GM19043 (cell line): ENCODE results near the gene MARCHF9.
"Not testable (repeated sequence)": the region's sequence is repeated elsewhere in the genome, so short reads cannot be mapped to it uniquely, and the experiment has no call there.

Experiments
- ATAC-seq: cut with Tn5 transposase; IDR thresholded peaks from one replicate; pipeline ENCODE4 v1.9.1; 2021; ENCODE audit warnings: low read depth; ENCODE audit not compliant: unreplicated experiment

Gene MARCHF9

DNA sequence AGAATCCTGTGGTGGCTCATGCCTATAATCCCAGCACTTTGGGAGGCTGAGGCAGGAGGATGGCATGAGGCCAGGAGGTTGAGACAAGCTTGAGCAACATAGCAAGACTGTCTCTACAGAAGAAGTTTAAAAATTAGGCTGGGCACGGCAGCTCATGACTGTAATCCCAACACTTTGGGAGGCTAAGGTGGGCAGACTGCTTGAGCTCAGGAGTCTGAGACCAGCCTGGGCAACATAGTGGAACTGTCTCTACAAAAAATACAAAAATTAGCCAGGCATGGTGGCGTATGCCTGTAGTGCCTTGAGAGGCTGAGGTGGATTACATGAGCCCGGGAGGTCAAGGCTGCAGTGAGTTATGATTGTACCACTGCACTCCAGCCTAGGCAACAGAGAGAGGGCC is 13.0 kb downstream of the MARCHF9 start:
- no peak for ATAC-seq

GRCh38 chr12:57769594-57769993 is 14.7 kb downstream of the MARCHF9 start:
- no peak for ATAC-seq

GRCh38 chr12:57770734-57771133 is 15.8 kb downstream of the MARCHF9 start:
- no peak for ATAC-seq

GRCh38 chr12:57771236-57771872 is 16.5 kb downstream of the MARCHF9 start:
- ATAC-seq: peak; percentile 73

- ATAC-seq: peak; percentile 85
Measured at GRCh38 chr12:57771873-57772428, 17.0 kb downstream of the MARCHF9 start, which contains the start of gene METTL1. Gene METTL1, minus strand, starts transcription at chr12:57772105. Its CDS starts 22 bp downstream, at chr12:57772083.

- ATAC-seq: no peak
Measured at GRCh38 chr12:57772429-57773322, 17.8 kb downstream of the MARCHF9 start, which contains the start of gene EEF1AKMT3. Gene EEF1AKMT3, plus strand, starts transcription at chr12:57772614. Its CDS starts 111 bp downstream, at chr12:57772725.

DNA sequence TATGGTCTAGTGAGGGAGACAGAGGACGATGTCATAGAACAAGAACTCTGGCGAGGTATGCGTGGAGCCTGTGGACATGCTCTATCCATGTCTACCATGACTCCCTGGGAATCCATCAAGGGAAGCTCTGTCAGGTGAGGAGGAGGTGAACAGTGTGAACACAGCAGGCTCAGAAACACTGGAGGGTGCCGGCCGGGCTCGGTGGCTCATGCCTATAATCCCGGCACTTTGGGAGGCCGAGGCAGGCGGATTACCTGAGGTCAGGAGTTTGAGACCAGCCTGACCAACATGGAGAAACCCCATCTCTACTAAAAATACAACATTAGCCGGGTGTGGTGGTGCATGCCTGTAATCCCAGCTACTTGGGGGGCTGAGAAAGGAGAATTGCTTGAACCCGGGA is 19.7 kb downstream of the MARCHF9 start:
- not testable (repeated sequence) for ATAC-seq

DNA sequence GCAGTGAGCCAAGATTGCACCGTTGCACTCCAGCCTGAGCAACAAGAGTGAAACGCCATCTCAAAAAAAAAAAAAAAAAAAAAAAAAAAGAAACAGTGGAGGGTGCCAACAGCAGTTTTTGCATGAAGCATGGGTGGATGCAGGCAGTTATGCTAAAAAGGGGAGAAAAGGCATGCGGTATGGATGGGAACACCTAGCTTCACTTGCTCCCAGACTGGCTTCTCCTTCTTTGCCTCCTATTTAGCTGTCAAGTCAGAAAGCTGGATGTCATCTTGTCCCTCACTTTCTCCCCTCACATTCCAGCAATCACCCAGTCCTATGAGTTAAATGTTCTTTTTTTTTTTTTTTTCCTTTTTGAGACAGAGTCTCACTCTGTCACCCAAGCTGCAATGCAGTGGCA is 20.1 kb downstream of the MARCHF9 start:
- no peak for ATAC-seq

DNA sequence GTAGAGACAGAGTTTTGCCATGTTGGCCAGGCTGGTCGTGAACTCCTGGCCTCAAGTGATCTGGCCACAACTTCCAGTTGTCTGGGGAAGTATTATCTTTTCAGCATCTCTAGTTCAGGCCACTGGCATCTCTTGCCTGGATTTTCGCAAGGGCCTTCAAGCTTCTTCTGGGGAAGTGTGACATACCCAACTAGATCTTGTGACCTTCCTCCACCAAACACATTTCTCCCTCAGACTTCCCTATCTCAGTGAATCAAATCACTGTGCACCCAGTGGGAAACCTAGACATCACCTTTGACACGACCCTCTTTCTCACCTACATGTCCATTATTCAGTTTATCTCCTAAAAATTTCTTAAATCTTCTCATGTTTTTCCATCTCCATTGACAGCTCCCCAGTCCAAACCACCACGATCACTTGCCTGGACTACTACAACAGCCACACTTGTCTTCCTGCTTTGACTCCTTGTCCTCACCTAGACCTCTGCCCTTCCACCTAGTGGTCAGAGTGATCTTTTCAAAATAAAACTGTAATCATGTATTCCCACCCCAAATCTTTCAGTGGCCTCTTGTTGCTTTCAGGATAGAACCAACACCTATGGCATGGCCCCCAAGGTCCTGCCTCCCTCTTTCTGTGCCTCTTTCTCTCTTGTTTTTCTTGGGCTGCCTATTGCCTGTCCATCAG is 20.8 kb downstream of the MARCHF9 start:
- no peak for ATAC-seq

DNA sequence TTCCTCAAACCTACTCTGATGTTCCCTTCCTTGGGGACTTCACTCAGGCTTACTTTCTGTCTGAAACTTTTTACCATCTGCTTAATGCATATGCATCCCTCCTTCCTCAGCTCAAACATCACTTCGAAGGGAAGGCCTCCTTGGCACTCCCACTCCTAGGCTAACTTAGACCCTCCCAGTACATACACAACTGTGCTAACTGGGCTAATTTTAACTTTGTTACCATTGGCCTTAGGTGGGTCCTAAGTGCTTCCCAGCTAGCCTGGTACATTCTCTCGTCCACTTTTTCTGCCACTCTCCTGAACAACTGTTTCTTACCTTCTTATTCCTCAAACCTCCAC is 21.3 kb downstream of the MARCHF9 start:
- ATAC-seq: no peak

- no peak for ATAC-seq
Measured at GRCh38 chr12:57777367-57777766, 22.5 kb downstream of the MARCHF9 start.

- no peak for ATAC-seq
Measured at GRCh38 chr12:57777911-57778310, 23.0 kb downstream of the MARCHF9 start.

GRCh38 chr12:57779736-57780135 is 24.8 kb downstream of the MARCHF9 start:
- no peak for ATAC-seq

DNA sequence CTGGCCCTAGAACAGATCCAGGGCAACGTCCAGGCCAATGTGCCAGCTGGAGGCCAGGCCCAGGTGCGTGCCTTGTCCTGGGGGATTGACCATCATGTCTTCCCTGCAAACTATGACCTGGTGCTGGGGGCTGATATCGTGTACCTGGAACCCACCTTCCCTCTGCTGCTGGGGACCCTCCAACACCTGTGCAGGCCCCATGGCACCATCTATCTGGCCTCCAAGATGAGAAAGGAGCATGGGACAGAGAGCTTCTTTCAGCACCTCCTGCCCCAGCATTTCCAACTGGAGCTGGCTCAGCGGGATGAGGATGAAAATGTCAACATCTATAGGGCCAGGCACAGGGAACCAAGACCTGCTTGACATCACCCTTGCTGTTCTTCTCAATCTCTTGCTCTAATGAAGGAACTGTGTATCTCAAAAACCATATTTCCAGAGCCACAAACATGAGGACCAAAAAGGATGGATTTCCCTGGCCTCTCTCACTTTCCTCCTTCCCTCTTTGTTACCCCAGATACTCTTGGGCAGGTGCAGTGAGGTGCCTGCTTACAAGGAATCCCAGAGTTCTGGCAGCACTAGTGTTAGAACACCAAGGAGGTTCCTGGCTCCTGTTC is 25.5 kb downstream of the MARCHF9 start:
- no peak for ATAC-seq

DNA sequence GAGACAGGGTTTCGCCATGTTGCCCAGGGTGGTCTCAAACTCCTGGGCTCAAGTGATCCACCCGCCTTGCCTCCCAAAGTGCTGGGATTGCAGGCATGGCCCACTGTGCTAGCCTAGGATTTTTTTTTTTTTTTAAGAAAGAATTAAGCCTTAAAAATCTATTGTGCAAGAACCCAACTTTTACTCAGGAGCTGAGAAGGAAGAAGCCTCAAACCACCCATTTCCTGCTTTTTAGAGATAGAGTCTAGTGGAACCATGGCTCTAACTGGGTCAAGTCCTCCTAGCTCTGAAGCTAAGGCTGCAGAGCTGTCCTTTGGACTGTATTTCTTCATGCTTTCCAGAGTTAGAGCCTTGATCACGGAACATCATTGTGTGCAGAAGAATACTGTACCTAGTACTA is 26.3 kb downstream of the MARCHF9 start:
- no peak for ATAC-seq

DNA sequence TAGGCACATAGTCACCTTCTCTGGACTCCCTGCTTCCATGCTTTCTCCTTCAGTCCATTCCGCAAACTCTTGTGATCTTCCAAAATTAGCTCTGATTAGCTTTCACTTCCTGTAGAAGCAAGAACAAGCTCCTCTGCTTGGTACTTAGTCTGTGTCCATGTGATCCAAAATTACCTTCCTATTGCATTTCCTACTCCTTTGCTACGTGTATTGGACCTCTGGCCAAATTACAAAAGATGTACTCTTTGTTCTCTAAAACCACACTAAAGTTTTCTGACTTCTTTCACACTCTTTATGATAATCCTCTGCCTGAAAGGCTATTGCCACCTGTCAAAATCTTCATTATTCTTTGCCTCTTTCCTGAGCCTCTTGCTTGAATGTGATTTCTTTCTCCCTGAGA is 26.9 kb downstream of the MARCHF9 start:
- ATAC-seq: no peak

- ATAC-seq: no peak
Measured at GRCh38 chr12:57782243-57782607, 27.3 kb downstream of the MARCHF9 start.

DNA sequence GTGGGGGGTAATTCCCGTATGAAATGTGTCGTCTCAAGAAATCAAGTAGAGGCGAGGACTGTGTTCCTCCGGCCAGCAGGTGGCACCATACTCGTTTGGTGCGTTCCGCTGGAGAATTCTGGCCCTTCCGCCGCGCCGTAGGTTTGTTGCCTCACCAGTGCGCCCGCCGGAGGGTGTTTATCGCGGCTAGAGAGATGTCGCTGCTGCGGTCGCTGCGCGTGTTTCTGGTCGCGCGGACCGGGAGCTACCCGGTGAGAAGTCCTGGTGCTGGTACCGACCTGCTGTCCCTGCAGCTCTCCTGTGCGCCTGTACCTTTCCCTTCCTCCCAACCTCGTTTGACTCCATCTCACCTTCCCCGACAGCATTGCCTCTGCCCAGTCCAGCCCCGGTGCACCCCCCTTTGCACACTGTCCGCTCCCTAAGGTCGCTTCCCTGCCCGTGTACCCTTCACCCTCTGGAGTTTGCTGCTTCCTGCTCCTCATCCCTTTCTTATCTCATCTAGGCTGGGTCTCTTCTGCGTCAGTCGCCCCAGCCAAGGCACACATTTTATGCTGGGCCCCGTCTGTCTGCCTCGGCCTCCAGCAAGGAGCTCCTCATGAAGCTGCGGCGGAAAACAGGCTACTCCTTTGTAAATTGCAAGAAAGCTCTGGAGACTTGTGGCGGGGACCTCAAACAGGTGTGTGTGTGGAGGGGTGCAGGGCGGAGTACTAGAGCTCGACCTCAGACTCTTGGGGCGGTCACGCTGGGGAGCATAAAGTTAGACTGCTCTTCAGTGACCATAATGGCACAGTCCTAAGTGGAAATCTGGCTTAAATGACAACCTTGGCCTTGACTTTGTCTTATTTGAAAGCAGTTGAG is 27.9 kb downstream of the MARCHF9 start, which contains the start of gene TSFM:
Gene TSFM, plus strand, starts transcription at position 180 of the 858 bp plus-strand sequence. Its CDS starts 15 bp downstream, at position 195.
- ATAC-seq: peak; percentile 88

DNA sequence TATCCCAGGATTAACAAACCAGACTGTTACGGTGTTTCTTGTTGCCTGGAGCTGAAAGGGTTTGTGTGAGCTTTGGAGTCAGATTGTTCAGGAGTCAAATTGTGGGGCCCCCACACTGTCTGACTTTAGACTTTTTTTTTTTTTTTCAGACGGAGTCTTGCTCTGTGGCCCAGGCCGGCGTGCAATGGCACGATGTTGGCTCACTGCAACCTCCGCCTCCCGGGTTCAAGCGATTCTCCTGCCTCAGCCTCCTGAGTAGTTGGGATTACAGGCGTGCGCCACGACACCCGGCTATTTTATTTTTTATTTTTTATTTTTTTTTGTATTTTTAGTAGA is 28.5 kb downstream of the MARCHF9 start:
- ATAC-seq: no peak

DNA sequence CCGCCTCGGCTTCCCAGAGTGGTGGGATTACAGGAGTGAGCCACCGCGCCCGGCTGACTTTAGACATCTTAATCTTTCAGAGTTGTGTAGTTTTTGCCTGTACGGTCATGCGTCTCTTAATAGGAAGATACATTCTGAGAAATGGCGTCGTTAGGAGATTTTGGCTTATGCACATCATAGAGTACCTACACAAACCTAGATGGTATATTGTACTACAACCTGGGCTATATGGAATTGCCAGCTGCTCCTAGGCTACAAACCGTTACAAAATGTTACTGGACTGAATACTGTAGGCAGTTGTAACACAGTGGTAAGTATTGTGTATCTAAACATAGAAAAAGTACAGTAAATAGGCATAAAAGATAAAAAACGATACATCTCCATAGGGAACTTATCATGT is 29.0 kb downstream of the MARCHF9 start:
- ATAC-seq: no peak
